HCT116 (cell line): ENCODE results near the gene GNAS-AS1. TPM values are rescaled to one million over a fixed set of nuclear protein-coding genes. Genes with fewer than 3 reads are reported as not detected.

ENCODE experiments used
- ATAC-seq: fragments of 200-7000 bp; cut with Tn5 transposase; 2 replicates; pipeline ENCODE4 v1.9.1; 2020; ENCODE audit warnings: mild to moderate bottlenecking, moderate library complexity
- BruUV-seq: library from RNA; stranded (reverse); fragments of 400-500 nt; replicated peaks from 2 replicates; lab custom pipeline; 2021; lab: Mats Ljungman, UMichigan
- CTCF ChIA-PET: fragments of 300-600 bp; sonication (Branson Sonifier 250); formaldehyde crosslinking; loops from one replicate; lab custom pipeline; 2021; ENCODE audit warnings: antibody characterized with exemption; lab: Charles Lee
- POLR2A ChIA-PET: fragments of 300-600, 350-600 bp; sonication (Branson Sonifier 250); formaldehyde crosslinking; loops from one replicate; lab custom pipeline; 2021; ENCODE audit warnings: antibody characterized with exemption; lab: Charles Lee
- RAD21 ChIA-PET, 2 experiments: fragments of 300-600 bp; sonication (Branson Sonifier 250); formaldehyde crosslinking; loops; one replicate each; lab custom pipeline; 2023; ENCODE audit warnings: low total read pairs in 2 of 2; ENCODE audit not compliant: uncharacterized antibody in 2 of 2, unreplicated experiment in 2 of 2, low non-redundant PET in 1 of 2; lab: Charles Lee
- DNase-seq: peaks from one replicate; pipeline ENCODE4 v3.0.0-alpha.2; 2010; ENCODE audit warnings: low read depth, low spot score
- H2AFZ ChIP-seq: fragments of 200-600 bp; shearing (Covaris generic), sonication (generic); 2 replicates; pipeline ENCODE4 v1.6.1; 2017; ENCODE audit warnings: low read depth, mixed run types, mixed read lengths, antibody characterized with exemption, low read length; ENCODE audit not compliant: poor library complexity, severe bottlenecking
- H3K27ac ChIP-seq: 2 replicates; pipeline ENCODE4 v1.5.1; 2012; ENCODE audit warnings: low read depth, low read length
- H3K27me3 ChIP-seq: fragments of 200-600 bp; sonication (generic); 2 replicates; pipeline ENCODE4 v1.6.1; 2016; ENCODE audit warnings: mixed run types, low read length, mixed read lengths; ENCODE audit not compliant: insufficient read depth
- H3K36me3 ChIP-seq, 2 experiments: fragments of 200-500 bp in 1 of 2; fragments of 200-600 bp in 1 of 2; sonication (Bioruptor generic) in 1 of 2; sonication (generic) in 1 of 2; 2 replicates each; pipeline versions ENCODE4 v1.5.1 to v1.6.1; 2014 to 2016; ENCODE audit warnings: low read length in 2 of 2, inconsistent platforms in 1 of 2, mixed read lengths in 1 of 2, mixed run types in 1 of 2; ENCODE audit not compliant: insufficient read depth in 2 of 2, control insufficient read depth in 1 of 2
- H3K4me1 ChIP-seq, 2 experiments: fragments of 200-600 bp in 1 of 2; sonication (generic) in 1 of 2; 2 replicates each; pipeline versions ENCODE4 v1.5.1 to v1.6.1; 2012 to 2017; ENCODE audit warnings: low read length in 2 of 2, inconsistent platforms in 1 of 2, mild to moderate bottlenecking in 1 of 2, mixed read lengths in 1 of 2, mixed run types in 1 of 2, moderate library complexity in 1 of 2; ENCODE audit not compliant: insufficient read depth in 2 of 2, control insufficient read depth in 1 of 2
- H3K4me2 ChIP-seq: fragments of 200-600 bp; sonication (generic); 2 replicates; pipeline ENCODE4 v1.6.1; 2017; ENCODE audit warnings: mixed run types, low read length, mixed read lengths
- H3K4me3 ChIP-seq, 2 experiments: fragments of 200-600 bp in 1 of 2; sonication (generic) in 1 of 2; replicated peaks in 1 of 2; 2 replicates each; pipeline ENCODE4 v1.5.1; 2011 to 2016; ENCODE audit warnings: low read length in 2 of 2, control low read depth in 1 of 2, low read depth in 1 of 2, mild to moderate bottlenecking in 1 of 2, mixed read lengths in 1 of 2, mixed run types in 1 of 2
- H3K79me2 ChIP-seq: fragments of 200-600 bp; sonication (generic); 2 replicates; pipeline ENCODE4 v1.6.1; 2017; ENCODE audit warnings: mild to moderate bottlenecking, mixed run types, low read length, moderate library complexity, mixed read lengths; ENCODE audit not compliant: insufficient read depth
- H3K9ac ChIP-seq: fragments of 200-600 bp; sonication (generic); 2 replicates; pipeline ENCODE4 v1.6.1; 2016; ENCODE audit warnings: low read length, mixed read lengths
- H3K9me2 ChIP-seq: fragments of 200-600 bp; sonication (generic), shearing (Covaris generic); 2 replicates; pipeline ENCODE4 v1.6.1; 2017; ENCODE audit warnings: mixed run types, mild to moderate bottlenecking, moderate library complexity; ENCODE audit not compliant: insufficient read depth
- H3K9me3 ChIP-seq, 2 experiments: fragments of 200-500 bp in 1 of 2; fragments of 200-600 bp in 1 of 2; sonication (Bioruptor generic) in 1 of 2; sonication (generic) in 1 of 2; 2 replicates each; pipeline ENCODE4 v1.6.1; 2014 to 2017; ENCODE audit warnings: low read length in 2 of 2, mixed read lengths in 2 of 2, inconsistent platforms in 1 of 2, low read depth in 1 of 2, mild to moderate bottlenecking in 1 of 2, mixed run types in 1 of 2, moderate library complexity in 1 of 2; ENCODE audit not compliant: control insufficient read depth in 1 of 2, insufficient read depth in 1 of 2
- H4K20me1 ChIP-seq: fragments of 200-600 bp; sonication (generic), shearing (Covaris generic); 2 replicates; pipeline ENCODE4 v1.6.1; 2017; ENCODE audit warnings: mixed run types, mild to moderate bottlenecking, moderate library complexity; ENCODE audit not compliant: insufficient read depth
- CBX3 ChIP-seq: IDR thresholded peaks from 2 replicates; pipeline ENCODE4 v1.6.1; 2012; ENCODE audit warnings: low read depth
- CEBPB ChIP-seq: IDR thresholded peaks from 2 replicates; pipeline ENCODE4 v1.6.1; 2012; ENCODE audit warnings: low read depth
- ELF1 ChIP-seq: IDR thresholded peaks from 2 replicates; pipeline ENCODE4 v1.6.1; 2012; ENCODE audit warnings: low read depth, borderline replicate concordance
- EZH2 ChIP-seq: fragments of 200-600 bp; sonication (generic); IDR thresholded peaks from 2 replicates; pipeline ENCODE4 v1.6.1; 2017; ENCODE audit warnings: antibody characterized with exemption, mixed run types
- EZH2phosphoT487 ChIP-seq: fragments of 200-600 bp; IDR thresholded peaks from 2 replicates; pipeline ENCODE4 v1.6.1; 2018; ENCODE audit warnings: antibody characterized with exemption, borderline replicate concordance
- JUND ChIP-seq: IDR thresholded peaks from 2 replicates; pipeline ENCODE4 v1.6.1; 2012
- POLR2A ChIP-seq: IDR thresholded peaks from 2 replicates; pipeline ENCODE4 v1.7.0; 2011; ENCODE audit warnings: borderline replicate concordance; ENCODE audit not compliant: insufficient read depth, insufficient read length; ENCODE audit errors: extremely low read depth
- TCF7L2 ChIP-seq: IDR thresholded peaks from 2 replicates; pipeline ENCODE4 v1.7.0; 2011; ENCODE audit warnings: borderline replicate concordance, inconsistent platforms; ENCODE audit not compliant: insufficient read depth, insufficient read length; ENCODE audit errors: extremely low read depth
- YY1 ChIP-seq: IDR thresholded peaks from 2 replicates; pipeline ENCODE4 v1.6.1; 2011; ENCODE audit warnings: low read length, low read depth, moderate library complexity, mild to moderate bottlenecking; ENCODE audit not compliant: insufficient replicate concordance; ENCODE audit errors: extremely low read depth
- ZFX ChIP-seq: fragments of 450-650 bp; IDR thresholded peaks from 2 replicates; pipeline ENCODE4 v1.6.1; 2017
- intact Hi-C: fragments of 100-400 bp; cut with micrococcal nuclease; formaldehyde crosslinking; loops from 2 replicates; pipeline ENCODE4 v1.10.0; 2022
- total RNA-seq: library from RNA; stranded (reverse); gene quantifications from one replicate; pipeline ENCODE4 v1.2.1, GENCODE V29; 2021; ENCODE audit not compliant: unreplicated experiment
- TF ChIP-seq, protein P1 (sequence below), 3 experiments: fragments of 200-600 bp in 1 of 3; sonication (generic) in 1 of 3; IDR thresholded peaks in 2 of 3; conservative IDR thresholded peaks in 1 of 3; 2 replicates each; pipeline ENCODE4 v1.5.1; 2012 to 2017; ENCODE audit warnings: low read depth in 2 of 3, low read length in 2 of 3, antibody characterized with exemption in 1 of 3, borderline replicate concordance in 1 of 3, control low read depth in 1 of 3, mild to moderate bottlenecking in 1 of 3, mixed read lengths in 1 of 3, mixed run types in 1 of 3, moderate library complexity in 1 of 3; ENCODE audit not compliant: insufficient read depth in 1 of 3
- TF ChIP-seq, protein P2 (sequence below): IDR thresholded peaks from 2 replicates; pipeline ENCODE4 v1.6.1; 2012
- TF ChIP-seq, protein P3 (sequence below): IDR thresholded peaks from 2 replicates; pipeline ENCODE4 v1.6.1; 2012
- TF ChIP-seq, protein P4 (sequence below): IDR thresholded peaks from 2 replicates; pipeline ENCODE4 v1.6.1; 2011; ENCODE audit warnings: mild to moderate bottlenecking, low read length, moderate library complexity; ENCODE audit not compliant: insufficient replicate concordance; ENCODE audit errors: extremely low read depth

GNAS-AS1 gene
- total RNA-seq, 1 experiment from 2014 or later, result not detected

DNA sequence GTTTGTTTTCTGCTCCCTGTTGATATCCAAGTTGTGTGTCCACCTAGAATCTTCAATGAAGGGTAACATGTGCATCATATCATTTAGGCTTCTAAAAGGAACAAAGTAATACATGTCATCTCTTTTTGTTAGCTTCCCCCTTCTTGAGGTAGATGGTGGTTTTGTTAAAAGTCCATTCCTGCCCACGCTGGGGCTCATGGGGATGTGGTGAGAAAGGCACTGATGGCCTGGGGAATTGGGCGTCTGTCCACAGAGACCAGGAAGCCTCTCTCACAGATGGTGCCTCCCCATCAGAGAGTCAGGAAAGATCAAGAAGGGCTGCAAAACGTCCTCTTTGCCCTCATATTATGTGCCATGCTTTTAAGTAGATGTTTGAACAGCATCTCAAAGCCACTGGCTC lies 34.3 kb upstream of the GNAS-AS1 start:
- TF ChIP-seq CEBPB (no peak), CBX3 (no peak), YY1 (no peak)
- TF ChIP-seq, all 23 proteins: peak for 0
- Histone ChIP-seq H3K9ac (no peak overlapping the region), H3K36me3 (no peaks in the 10 kb centered on the region), H3K9me3 (no peaks in the 10 kb centered on the region), H3K27me3 (no peaks in the 10 kb centered on the region), H2AFZ (no peak overlapping the region), H3K9me2 (no peaks in the 10 kb centered on the region), H3K79me2 (peaks cover 13% of the 10 kb centered on the region; the same call in 1 of the 2 replicates), H4K20me1 (no peaks in the 10 kb centered on the region), H3K4me3 (no peak overlapping the region), H3K4me1 (peaks cover 0 to 5% of the 10 kb centered on the region in 2 experiments; a peak in 1 of 4 replicates), H3K27ac (no peak overlapping the region), H3K4me2 (no peak overlapping the region)
- no peak for ATAC-seq
- POLR2A ChIA-PET, result no interaction called here
- intact Hi-C loops, result loop anchor here (10.0 kb wide), 1 partner anchor 230 kb away; the partner anchor contains the start of gene STX16
- no TSS peak for BruUV-seq
- DNase-seq, result no peak
- RAD21 ChIA-PET, result no interaction called here
- CTCF ChIA-PET, result no interaction called here

DNA sequence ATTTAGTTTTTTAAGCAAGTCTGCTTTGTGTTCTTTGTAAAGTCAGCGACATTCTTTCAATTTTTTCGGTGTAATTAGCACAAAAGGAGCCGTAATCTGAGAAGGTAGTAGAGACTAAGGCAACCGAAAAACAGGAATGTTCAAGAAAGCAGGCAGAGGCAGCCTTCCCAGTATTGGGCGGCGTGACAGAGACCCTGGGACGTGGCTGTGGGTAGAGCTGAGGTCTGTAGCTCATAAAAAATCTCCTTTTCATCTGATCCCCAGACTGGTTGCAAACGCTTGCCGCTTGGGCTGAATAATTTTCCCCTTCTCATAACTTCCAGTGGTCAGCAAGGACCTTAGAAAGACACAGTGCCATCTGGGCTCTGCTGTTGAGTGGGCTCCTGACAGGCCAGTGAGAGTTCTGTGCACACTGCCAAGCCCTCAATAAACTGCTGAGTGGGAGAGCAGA lies 32.6 kb upstream of the GNAS-AS1 start:
- Histone ChIP-seq H3K9ac (no peak overlapping the region), H3K9me2 (no peaks in the 10 kb centered on the region), H3K4me1 (peaks cover 0 to 5% of the 10 kb centered on the region in 2 experiments; a peak in 1 of 4 replicates), H3K27ac (no peak overlapping the region), H3K4me2 (no peak overlapping the region), H3K4me3 (no peak overlapping the region), H3K9me3 (no peaks in the 10 kb centered on the region), H4K20me1 (no peaks in the 10 kb centered on the region), H2AFZ (no peak overlapping the region), H3K27me3 (no peaks in the 10 kb centered on the region), H3K36me3 (no peaks in the 10 kb centered on the region), H3K79me2 (peaks cover 6% of the 10 kb centered on the region; the same call in 1 of the 2 replicates)
- ChIA-PET POLR2A (no interaction called here), CTCF (interaction anchor here (1.4 kb wide), 1 partner anchor 402 kb away, joined by 3 read pairs; no protein-coding TSS in a partner anchor), RAD21 (no interaction called here)
- DNase-seq, result no peak
- intact Hi-C loops, result loop anchor here (10.0 kb wide), 1 partner anchor 228 kb away; the partner anchor contains the start of gene STX16
- no peak for ATAC-seq
- no TSS peak for BruUV-seq
- no peak for TF ChIP-seq POLR2A
- no peak for TF ChIP-seq JUND
- TF ChIP-seq, protein P1, sequence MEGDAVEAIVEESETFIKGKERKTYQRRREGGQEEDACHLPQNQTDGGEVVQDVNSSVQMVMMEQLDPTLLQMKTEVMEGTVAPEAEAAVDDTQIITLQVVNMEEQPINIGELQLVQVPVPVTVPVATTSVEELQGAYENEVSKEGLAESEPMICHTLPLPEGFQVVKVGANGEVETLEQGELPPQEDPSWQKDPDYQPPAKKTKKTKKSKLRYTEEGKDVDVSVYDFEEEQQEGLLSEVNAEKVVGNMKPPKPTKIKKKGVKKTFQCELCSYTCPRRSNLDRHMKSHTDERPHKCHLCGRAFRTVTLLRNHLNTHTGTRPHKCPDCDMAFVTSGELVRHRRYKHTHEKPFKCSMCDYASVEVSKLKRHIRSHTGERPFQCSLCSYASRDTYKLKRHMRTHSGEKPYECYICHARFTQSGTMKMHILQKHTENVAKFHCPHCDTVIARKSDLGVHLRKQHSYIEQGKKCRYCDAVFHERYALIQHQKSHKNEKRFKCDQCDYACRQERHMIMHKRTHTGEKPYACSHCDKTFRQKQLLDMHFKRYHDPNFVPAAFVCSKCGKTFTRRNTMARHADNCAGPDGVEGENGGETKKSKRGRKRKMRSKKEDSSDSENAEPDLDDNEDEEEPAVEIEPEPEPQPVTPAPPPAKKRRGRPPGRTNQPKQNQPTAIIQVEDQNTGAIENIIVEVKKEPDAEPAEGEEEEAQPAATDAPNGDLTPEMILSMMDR (IDR thresholded peaks at IDR 0.05 in 2 of 3, conservative IDR thresholded peaks at IDR 0.05 in 1 of 3; ENCODE audit: borderline replicate concordance in 1 of 3, insufficient read depth in 1 of 3, low read depth in 2 of 3, low read length in 2 of 3), result no peak
- TF ChIP-seq, protein P2, sequence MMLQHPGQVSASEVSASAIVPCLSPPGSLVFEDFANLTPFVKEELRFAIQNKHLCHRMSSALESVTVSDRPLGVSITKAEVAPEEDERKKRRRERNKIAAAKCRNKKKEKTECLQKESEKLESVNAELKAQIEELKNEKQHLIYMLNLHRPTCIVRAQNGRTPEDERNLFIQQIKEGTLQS, result no peak
- TF ChIP-seq EZH2, result no peak
- TF ChIP-seq, protein P3, sequence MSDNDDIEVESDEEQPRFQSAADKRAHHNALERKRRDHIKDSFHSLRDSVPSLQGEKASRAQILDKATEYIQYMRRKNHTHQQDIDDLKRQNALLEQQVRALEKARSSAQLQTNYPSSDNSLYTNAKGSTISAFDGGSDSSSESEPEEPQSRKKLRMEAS, result no peak
- no peak for TF ChIP-seq EZH2phosphoT487
- TF ChIP-seq ZFX, result no peak
- no peak for TF ChIP-seq ELF1
- TF ChIP-seq TCF7L2, result no peak
- TF ChIP-seq, protein P4, sequence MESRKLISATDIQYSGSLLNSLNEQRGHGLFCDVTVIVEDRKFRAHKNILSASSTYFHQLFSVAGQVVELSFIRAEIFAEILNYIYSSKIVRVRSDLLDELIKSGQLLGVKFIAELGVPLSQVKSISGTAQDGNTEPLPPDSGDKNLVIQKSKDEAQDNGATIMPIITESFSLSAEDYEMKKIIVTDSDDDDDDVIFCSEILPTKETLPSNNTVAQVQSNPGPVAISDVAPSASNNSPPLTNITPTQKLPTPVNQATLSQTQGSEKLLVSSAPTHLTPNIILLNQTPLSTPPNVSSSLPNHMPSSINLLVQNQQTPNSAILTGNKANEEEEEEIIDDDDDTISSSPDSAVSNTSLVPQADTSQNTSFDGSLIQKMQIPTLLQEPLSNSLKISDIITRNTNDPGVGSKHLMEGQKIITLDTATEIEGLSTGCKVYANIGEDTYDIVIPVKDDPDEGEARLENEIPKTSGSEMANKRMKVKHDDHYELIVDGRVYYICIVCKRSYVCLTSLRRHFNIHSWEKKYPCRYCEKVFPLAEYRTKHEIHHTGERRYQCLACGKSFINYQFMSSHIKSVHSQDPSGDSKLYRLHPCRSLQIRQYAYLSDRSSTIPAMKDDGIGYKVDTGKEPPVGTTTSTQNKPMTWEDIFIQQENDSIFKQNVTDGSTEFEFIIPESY, result no peak
- TF ChIP-seq CBX3, result no peak
- TF ChIP-seq CEBPB, result no peak
